Ishikawa (cell line): ENCODE results near the gene TP53AIP1.
A peak's percentile ranks its signal among the peaks of the same experiment; 100 is the strongest.

Experiments
- CEBPB ChIP-seq: IDR thresholded peaks from 2 replicates; pipeline ENCODE4 v1.6.1; 2012
- CREB1 ChIP-seq: IDR thresholded peaks from 2 replicates; pipeline ENCODE4 v1.6.1; 2012; ENCODE audit warnings: low read depth
- EGR1 ChIP-seq: IDR thresholded peaks from 2 replicates; pipeline ENCODE4 v1.6.1; 2012
- EP300 ChIP-seq: IDR thresholded peaks from 2 replicates; pipeline ENCODE4 v1.6.1; 2012; ENCODE audit warnings: borderline replicate concordance
- FOXM1 ChIP-seq: IDR thresholded peaks from 2 replicates; pipeline ENCODE4 v1.6.1; 2012; ENCODE audit warnings: low read depth, borderline replicate concordance
- MAX ChIP-seq: IDR thresholded peaks from 2 replicates; pipeline ENCODE4 v1.6.1; 2012
- NFIC ChIP-seq: IDR thresholded peaks from 2 replicates; pipeline ENCODE4 v1.6.1; 2012
- RAD21 ChIP-seq: IDR thresholded peaks from 2 replicates; pipeline ENCODE4 v1.6.1; 2012; ENCODE audit warnings: low read depth
- REST ChIP-seq: IDR thresholded peaks from 2 replicates; pipeline ENCODE4 v1.6.1; 2012; ENCODE audit warnings: low read depth, mild to moderate bottlenecking
- TAF1 ChIP-seq: IDR thresholded peaks from 2 replicates; pipeline ENCODE4 v1.6.1; 2012; ENCODE audit warnings: low read depth, mild to moderate bottlenecking
- TCF12 ChIP-seq: IDR thresholded peaks from 2 replicates; pipeline ENCODE4 v1.6.1; 2012; ENCODE audit warnings: low read depth
- TEAD4 ChIP-seq: IDR thresholded peaks from 2 replicates; pipeline ENCODE4 v1.6.1; 2012
- USF1 ChIP-seq: IDR thresholded peaks from 2 replicates; pipeline ENCODE4 v1.6.1; 2012
- YY1 ChIP-seq: IDR thresholded peaks from 2 replicates; pipeline ENCODE4 v1.6.1; 2012; ENCODE audit warnings: low read depth
- ZBTB7A ChIP-seq: IDR thresholded peaks from 2 replicates; pipeline ENCODE4 v1.6.1; 2012; ENCODE audit warnings: low read depth

Gene TP53AIP1

GRCh38 chr11:128957202-128957482, 14.5 kb upstream of the TP53AIP1 start:
- no peak for TF ChIP-seq CEBPB
- TF ChIP-seq USF1 = no peak
- TF ChIP-seq MAX = no peak
- no peak for TF ChIP-seq NFIC
- TF ChIP-seq CREB1 = no peak
- TF ChIP-seq YY1 = no peak
- TF ChIP-seq TCF12 = no peak
- no peak for TF ChIP-seq RAD21
- no peak for TF ChIP-seq EGR1
- no peak for TF ChIP-seq REST

- no peak for TF ChIP-seq REST
- TF ChIP-seq RAD21 = peak; percentile 94
- no peak for TF ChIP-seq FOXM1
- TF ChIP-seq USF1 = no peak
Measured at GRCh38 chr11:128956401-128957201, 13.9 kb upstream of the TP53AIP1 start.

- no peak for TF ChIP-seq USF1
Measured at GRCh38 chr11:128955636-128956035, 13.0 kb upstream of the TP53AIP1 start.

- TF ChIP-seq REST (no peak), TCF12 (no peak), TEAD4 (no peak), EP300 (no peak), FOXM1 (no peak), MAX (no peak), YY1 (no peak), CEBPB (no peak), CREB1 (no peak), TAF1 (no peak), NFIC (no peak)
Measured at GRCh38 chr11:128953151-128953550, 10.5 kb upstream of the TP53AIP1 start.

- TF ChIP-seq RAD21 = no peak
- TF ChIP-seq ZBTB7A = no peak
- TF ChIP-seq TAF1 = no peak
- TF ChIP-seq USF1 = no peak
- no peak for TF ChIP-seq EGR1
- no peak for TF ChIP-seq YY1
- no peak for TF ChIP-seq NFIC
- no peak for TF ChIP-seq EP300
- TF ChIP-seq CEBPB = no peak
- TF ChIP-seq TEAD4 = no peak
- no peak for TF ChIP-seq MAX
- no peak for TF ChIP-seq TCF12
- no peak for TF ChIP-seq CREB1
Measured at GRCh38 chr11:128949791-128950454, 7.3 kb upstream of the TP53AIP1 start.
